Stimulated activated CD4-positive, alpha-beta T cell treated with anti-CD3 and anti-CD28 coated beads, Interleukin-1b, Interleukin-23, amount 100 ng/mL, for 24 hours (primary cell): ENCODE measurements around the gene ZNF8.
"Not testable (repeated sequence)": the region's sequence is repeated elsewhere in the genome, so short reads cannot be mapped to it uniquely, and the experiment has no call there.

Experiments used
- DNase-seq, 4 experiments: peaks; one replicate each; pipeline ENCODE4 v3.0.0-alpha.2; 2020; ENCODE audit warnings: low read depth in 4 of 4, low spot score in 1 of 4

ZNF8 gene

DNA sequence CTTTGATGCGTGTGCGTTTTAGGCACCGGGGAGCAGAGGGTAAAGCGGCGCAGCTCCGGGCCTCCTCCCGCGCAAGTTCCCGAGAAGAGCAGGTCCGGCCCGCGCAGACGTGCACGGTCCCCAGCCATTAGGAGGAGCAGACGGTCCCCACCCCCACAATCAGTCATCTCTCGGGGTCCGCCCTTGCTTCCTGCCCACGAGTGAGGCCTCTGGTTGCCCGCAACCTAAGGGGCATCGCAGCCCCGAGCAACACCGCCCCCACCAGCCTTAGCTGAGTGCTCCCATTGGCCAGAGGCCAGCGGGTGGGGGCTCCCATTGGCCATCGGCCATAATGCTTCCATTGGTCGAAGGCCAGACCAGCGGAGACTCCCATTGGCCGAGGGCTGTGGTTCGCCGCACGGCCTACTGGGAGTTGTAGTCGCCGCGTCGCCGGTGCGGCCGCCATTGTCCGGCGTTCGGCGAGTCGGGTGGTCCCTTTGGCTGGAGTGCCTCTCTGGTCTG is at the start of gene ZNF8:
Gene ZNF8 (plus strand): TSS at position 415 of the 501 bp plus-strand sequence. CDS start 127 bp downstream, outside the sequence.
- peak; percentile 90 to 97 (median 95) for DNase-seq

GRCh38 chr19:58229255-58229639 is 49.5 kb upstream of the ZNF8 start:
- DNase-seq: peak in 1 of 4 experiments; percentile 5

GRCh38 chr19:58237324-58237723 is 41.4 kb upstream of the ZNF8 start:
- no peak for DNase-seq

DNA sequence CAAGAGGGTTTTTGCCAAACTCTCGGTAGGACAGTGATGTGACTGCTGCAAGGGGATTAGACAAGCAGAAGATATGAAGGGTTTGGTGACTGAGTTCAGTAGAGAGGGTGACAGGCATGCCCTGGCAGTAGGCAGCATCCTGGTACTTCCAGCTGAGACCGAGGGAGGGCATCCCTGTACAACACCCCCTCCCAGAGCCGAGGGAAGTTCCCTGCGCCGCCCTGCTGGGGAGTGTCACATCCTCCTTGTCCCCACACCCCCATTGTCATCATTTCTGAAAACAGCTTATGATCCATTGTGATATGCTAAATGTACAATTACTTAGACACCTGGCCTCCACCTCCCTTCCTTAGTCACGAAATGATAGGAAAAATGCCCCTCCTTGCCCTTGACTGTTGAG is 35.4 kb upstream of the ZNF8 start:
- DNase-seq: no peak

GRCh38 chr19:58248886-58249285 is 29.9 kb upstream of the ZNF8 start:
- no peak for DNase-seq

DNA sequence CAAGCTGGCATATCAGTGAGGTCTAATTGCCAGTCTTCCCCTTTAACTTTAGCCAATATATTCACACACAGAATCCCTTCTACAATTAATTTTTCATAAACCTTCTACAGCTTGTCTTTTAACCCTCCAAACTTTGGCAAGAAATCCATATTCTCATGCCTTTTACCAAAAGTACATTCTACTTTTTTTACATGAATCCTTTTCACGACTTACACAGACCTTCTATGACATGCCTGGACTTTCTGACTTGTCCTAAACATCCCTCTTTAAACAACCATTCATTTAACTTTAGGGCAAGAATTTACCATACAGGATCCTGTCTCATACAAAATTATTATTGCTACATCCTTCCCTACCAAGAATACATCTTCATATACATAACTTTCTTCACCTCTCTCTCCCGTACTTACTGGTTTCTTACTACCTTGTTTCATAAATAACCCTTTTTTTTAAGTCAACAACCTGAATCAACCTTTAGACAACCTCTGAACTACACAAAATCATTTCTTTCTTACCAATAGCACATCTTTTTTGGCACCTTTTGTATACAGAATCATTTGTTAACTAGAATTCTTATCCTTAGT is 26.6 kb upstream of the ZNF8 start:
- no peak for DNase-seq

GRCh38 chr19:58258259-58258658 is 20.5 kb upstream of the ZNF8 start:
- DNase-seq: not testable (repeated sequence)

GRCh38 chr19:58261600-58261967 is 17.2 kb upstream of the ZNF8 start:
- no peak for DNase-seq

DNA sequence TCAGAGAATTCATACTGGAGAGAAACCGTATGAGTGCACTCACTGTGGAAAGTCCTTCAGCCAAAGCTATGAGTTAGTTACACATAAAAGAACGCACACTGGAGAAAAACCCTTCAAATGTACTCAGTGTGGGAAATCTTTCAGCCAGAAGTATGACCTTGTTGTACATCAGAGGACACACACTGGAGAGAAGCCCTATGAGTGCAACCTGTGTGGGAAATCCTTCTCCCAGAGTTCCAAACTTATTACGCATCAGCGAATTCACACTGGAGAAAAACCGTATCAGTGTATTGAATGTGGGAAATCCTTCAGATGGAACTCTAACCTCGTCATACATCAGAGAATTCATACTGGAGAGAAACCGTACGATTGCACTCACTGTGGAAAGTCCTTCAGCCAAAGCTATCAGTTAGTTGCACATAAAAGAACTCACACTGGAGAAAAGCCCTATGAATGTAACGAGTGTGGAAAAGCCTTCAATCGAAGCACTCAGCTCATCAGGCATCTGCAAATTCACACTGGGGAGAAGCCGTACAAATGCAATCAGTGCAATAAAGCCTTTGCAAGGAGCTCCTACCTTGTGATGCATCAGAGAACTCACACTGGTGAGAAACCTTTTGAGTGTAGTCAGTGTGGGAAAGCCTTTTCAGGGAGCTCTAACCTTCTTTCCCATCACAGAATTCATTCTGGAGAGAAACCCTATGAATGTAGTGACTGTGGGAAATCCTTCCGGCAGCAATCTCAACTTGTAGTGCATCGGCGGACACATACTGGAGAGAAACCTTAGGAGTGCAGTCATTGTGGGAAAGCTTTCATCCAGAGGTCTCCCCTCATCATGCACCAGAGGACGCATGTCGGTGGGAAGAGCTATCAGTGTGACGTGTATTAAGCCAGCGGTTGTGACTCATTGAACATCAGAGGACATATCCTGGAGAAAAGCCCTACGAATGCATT is 16.5 kb upstream of the ZNF8 start:
- DNase-seq: no peak

GRCh38 chr19:58262922-58263296 is 15.8 kb upstream of the ZNF8 start:
- no peak for DNase-seq

DNA sequence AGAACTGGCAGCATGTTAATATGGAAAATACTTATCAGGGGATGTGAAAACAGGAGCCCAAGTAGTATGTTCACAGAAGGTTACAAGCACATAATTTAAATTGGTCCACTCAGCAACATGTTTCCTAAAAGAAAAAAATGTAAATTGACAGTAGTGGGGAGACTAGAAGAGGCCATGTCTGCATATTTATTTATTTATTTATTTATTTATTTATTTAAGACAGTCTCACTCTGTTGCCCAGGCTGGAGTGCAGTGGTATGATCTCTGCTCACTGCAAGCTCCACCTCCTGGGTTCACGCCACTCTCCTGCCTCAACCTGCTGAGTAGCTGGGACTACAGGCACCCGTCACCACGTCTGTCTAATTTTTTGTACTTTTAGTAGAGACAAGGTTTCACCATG is 13.7 kb upstream of the ZNF8 start:
- no peak for DNase-seq

- no peak for DNase-seq
Observed at GRCh38 chr19:58268344-58268743, 10.4 kb upstream of the ZNF8 start.

DNA sequence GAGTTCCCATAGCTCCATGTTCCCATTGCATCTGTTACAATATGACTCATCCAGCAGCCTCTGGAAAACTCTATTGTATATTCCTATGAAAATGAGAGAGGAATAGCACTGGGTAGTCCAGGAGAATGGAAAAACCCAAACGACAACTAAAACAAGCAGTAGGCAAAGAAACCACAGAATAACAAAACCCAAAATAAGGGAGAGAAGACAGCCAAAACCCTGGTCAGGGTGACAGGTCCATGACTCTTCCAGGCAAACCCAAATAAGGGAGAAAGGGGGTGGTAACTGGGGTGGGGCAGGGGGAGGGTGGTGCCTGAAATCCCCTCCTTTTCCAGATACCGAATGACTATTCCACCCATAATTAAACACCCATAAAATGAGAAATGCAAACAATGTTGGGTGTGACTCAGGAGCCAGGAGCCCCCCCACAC is 4.0 kb upstream of the ZNF8 start:
- no peak for DNase-seq

- no peak for DNase-seq
Observed at GRCh38 chr19:58275564-58275963, 3.2 kb upstream of the ZNF8 start.

DNA sequence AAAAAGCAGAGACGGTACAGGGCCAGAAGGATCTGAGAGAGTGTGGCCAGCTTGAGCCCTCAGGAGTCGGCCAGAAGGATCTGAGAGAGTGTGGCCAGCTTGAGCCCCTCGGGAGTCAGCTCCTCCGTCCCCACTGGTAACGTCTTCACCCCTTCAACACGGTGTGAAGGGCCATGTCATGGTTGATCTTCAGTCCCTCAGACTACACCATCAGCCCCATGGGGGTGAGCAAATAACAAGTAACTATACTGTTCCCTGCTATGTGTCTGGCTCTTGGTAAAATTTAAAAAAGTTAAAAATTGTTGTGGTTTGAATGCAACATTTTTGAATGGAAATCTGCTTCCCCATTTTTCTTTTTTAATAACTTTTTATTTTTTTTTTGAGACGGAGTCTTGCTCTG is 1.6 kb upstream of the ZNF8 start:
- DNase-seq: no peak

DNA sequence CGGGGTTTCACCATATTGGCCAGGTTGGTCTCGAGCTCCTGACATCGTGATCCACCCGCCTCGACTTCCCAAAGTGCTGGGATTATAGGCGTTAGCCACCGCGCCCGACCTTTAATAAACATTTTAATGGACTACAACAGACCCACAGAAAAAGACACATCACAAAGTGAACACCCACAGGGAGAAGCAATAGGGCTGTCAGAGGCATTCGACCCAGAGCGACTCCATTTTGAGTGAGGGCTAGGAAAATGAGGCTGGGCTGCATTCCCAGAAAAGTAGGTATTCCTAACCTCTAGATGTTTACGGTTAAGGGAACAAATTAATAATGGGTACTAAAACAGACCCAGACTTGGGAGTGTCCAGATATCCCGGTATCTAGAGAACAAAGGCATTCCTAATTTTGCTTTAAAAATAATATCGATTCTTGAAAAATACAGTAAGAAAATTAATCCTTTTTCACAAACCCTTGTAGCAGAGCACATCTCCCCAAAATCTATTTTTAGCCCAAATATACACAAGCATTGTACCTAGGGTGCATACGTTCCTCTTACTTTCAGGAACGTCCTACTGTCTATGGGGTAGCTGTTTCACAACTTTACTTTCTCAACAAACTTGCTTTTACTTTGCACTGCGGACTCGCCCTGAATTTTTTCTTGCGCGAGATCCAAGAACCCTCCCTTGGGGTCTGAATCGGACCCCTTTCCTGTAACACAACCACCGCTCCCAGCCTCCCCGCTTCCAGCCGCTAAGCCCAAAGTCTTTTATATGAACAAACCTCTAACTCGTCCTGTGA is 811 bp upstream of the ZNF8 start:
- no peak for DNase-seq

DNA sequence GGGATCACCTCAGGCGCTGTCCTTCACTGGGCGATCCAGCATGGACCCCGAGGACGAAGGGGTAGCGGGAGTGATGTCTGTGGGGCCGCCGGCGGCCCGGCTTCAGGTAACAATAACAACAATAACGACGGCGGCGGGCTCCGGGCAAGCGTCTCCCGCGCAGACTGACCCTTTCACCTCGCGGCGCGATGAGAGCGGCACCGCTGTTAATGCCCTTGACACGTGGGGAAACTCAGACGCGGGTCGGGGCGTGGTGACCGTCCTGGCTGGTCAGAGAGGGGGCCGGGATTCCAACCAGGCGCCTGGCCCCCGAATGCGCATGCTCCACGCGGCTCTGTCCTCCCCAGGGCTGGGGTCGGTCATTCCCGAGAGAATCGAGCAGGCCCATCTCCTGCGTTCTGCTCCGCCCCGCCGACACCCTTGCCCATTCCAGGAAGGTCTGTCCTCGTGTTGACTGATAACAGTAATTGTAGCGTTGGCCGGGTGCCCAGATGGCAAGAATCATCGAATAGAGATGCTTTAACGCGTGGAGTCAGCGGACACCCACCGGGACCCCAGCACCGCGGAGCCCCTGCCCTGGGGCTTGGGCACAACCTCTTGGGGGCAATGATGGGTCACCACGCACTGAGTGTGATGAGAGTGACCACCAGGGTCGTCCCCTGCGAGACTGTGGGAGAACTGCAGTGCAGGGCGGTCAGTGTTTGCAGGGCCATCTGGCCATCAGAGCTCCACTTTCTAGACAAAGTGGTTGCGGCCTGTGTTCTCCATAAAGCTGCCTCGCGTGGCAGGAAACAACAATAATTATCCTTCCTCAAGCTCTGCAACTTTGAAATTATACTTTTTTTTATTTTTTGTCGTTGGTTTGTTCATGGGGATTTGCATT is 528 bp downstream of the ZNF8 start:
- peak; percentile 8 to 30 (median 16) for DNase-seq

DNA sequence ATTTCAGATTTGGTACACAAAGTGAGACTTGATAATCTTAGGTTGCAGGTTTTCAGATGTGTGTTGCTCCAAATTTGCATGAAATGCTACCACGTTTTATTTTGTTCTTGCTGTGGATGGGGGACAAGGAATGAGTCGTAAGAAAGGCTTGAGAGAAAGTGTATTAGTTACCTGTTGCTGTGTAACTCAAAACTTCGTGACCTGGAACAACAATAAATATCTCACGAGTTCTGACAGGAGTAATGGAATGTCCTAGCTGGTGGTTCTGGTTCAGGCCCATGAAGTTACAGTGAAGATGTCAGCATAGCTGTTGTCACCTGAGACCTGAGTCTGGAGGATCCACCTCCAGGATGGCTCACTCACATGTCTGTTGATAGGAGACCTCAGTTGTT is 1.2 kb downstream of the ZNF8 start:
- no peak for DNase-seq

GRCh38 chr19:58284199-58284598 is 5.4 kb downstream of the ZNF8 start:
- DNase-seq: no peak

- DNase-seq: no peak
Observed at GRCh38 chr19:58291943-58292342, 13.2 kb downstream of the ZNF8 start.
